ENCODE measurements around the gene SMLR1. TPM values are rescaled to one million over a fixed set of nuclear protein-coding genes. Genes with fewer than 3 reads are reported as not detected.

The SMLR1 gene
- not detected in 5 replicates for total RNA-seq (2022; extraction: Qiagen RNA extraction)

GRCh38 chr6:130827247-130828149 lies at the start of gene SMLR1:
TSS of gene SMLR1 (plus strand) at chr6:130827406. CDS start at chr6:130827414, 8 bp downstream.

Other genes with a start within 250 kb of the SMLR1 start
- gene EPB41L2, start 235.8 kb downstream of the SMLR1 start, total RNA-seq (2022; extraction: Qiagen RNA extraction): 32.8 to 41.3 TPM (median 36.3 TPM) in 5 replicates